Measurements from ENCODE around the gene NPPC. TPM values are rescaled to one million over a fixed set of nuclear protein-coding genes. Genes with fewer than 3 reads are reported as not detected.

NPPC gene
- total and polyA plus RNA-seq, 2 of the 8 experiments (the other 6 are each of a cell fraction or from before 2014, with no cell fraction given) = 1.3 to 4.7 TPM

DNA sequence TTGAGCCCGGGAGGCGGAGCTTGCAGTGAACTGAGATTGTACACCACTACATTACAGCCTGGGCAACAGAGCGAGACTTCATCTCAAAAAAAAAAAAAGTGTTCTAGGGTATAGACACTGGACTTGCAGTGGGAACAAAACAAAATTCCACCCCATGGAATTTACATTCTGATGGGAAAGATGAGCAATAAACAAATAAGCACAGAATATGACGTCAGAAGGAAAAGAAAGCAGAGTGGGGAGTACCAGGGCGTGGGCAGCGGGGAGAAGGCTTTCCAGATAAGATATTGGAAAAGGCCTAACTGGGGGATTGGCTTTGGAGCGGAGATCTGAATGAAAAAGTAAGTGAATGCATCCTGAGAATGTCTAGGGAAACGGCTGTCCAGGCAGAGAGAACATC, 17.6 kb downstream of the NPPC start:
- no peak for DNase-seq (ENCODE audit: low read depth in 1 of 2, low spot score in 2 of 2)
- 88% methylated on average over 8 of the region's 8 CpGs; no CpG with 5 or more reads in 1 of the 2 experiments for WGBS, 2 experiments (ENCODE audit: extremely low coverage in 1 of 2, insufficient coverage in 1 of 2, insufficient read length in 1 of 2, insufficient replicate concordance in 2 of 2, low coverage in 1 of 2, low lambda C conversion rate in 2 of 2, missing lambda C conversion rate in 1 of 2)
- TF ChIP-seq ZNF274 (IDR thresholded peaks at IDR 0.05; ENCODE audit: borderline replicate concordance, extremely low read depth, low read length) (no peak), ASH2L (IDR thresholded peaks at IDR 0.05; ENCODE audit: low read length) (no peak), TBP (IDR thresholded peaks at IDR 0.05; ENCODE audit: low read depth, low read length) (no peak), SP4 (IDR thresholded peaks at IDR 0.05; ENCODE audit: low read length) (no peak), KDM1A (IDR thresholded peaks at IDR 0.05; ENCODE audit: borderline replicate concordance, low read length) (0 out of 2 replicates have a peak, but pooled peaks have one; percentile 15), CBX8 (IDR thresholded peaks at IDR 0.05; ENCODE audit: borderline replicate concordance, low read depth, low read length) (no peak)

More for the DNA sequence above, 17.6 kb downstream of the NPPC start:
- Histone ChIP-seq H2AK5ac (ENCODE audit: low read depth, low read length) (no peak overlapping the region), H2BK12ac (ENCODE audit: low read depth, low read length) (no peak overlapping the region), H2BK5ac (ENCODE audit: low read depth, low read length) (no peak overlapping the region), H4K20me1 (replicated peaks in 1 of 2; ENCODE audit: control insufficient read depth in 1 of 2, insufficient read depth in 2 of 2, low read length in 2 of 2) (peaks cover 0 to 2% of the 10 kb centered on the region in 2 experiments), H3K56ac (replicated peaks; ENCODE audit: insufficient read length, low read depth, low read length) (no peak overlapping the region), H3K4me1 (replicated peaks in 1 of 4; ENCODE audit: control insufficient read depth in 3 of 4, insufficient read depth in 4 of 4, low read length in 3 of 4) (peaks cover 0 to 6% (median under 1%) of the 10 kb centered on the region in 4 experiments; a peak in 1 of 7 replicates), H4K91ac (replicated peaks; ENCODE audit: insufficient read length, low read length) (no peak overlapping the region), H3K23ac (ENCODE audit: insufficient read length) (no peak overlapping the region), H2BK15ac (ENCODE audit: low read length) (no peak overlapping the region), H3K27ac (ENCODE audit: low read depth, low read length) (no peak overlapping the region), H3K9ac (replicated peaks in 1 of 4; ENCODE audit: extremely low read depth in 1 of 4, low read depth in 3 of 4, low read length in 3 of 4) (no peak overlapping the region), H4K8ac (ENCODE audit: extremely low read depth, insufficient read depth, low read length) (no peak overlapping the region), H3K4me3 (ENCODE audit: extremely low read depth in 1 of 4, insufficient read depth in 2 of 4, low read depth in 3 of 4, low read length in 4 of 4) (no peak overlapping the region), H4K5ac (ENCODE audit: insufficient read length, low read depth, low read length) (no peak overlapping the region), H2BK20ac (ENCODE audit: low read length) (no peak overlapping the region), H3K14ac (ENCODE audit: insufficient read length) (no peak overlapping the region), H2BK120ac (replicated peaks; ENCODE audit: low read depth, low read length) (no peak overlapping the region), H3K36me3 (ENCODE audit: control insufficient read depth in 2 of 4, insufficient read depth in 4 of 4, low read length in 3 of 4) (no peaks in the 10 kb centered on the region), H3K27me3 (replicated peaks in 1 of 4; ENCODE audit: control insufficient read depth in 3 of 4, extremely low read depth in 1 of 4, insufficient read depth in 3 of 4, low read length in 3 of 4) (no peaks in the 10 kb centered on the region), H3K79me1 (ENCODE audit: low read depth, low read length) (no peaks in the 10 kb centered on the region), H3K79me2 (ENCODE audit: control insufficient read depth in 1 of 2, insufficient read depth in 2 of 2, low read length in 2 of 2) (no peaks in the 10 kb centered on the region), H2AFZ (ENCODE audit: low read length) (no peak overlapping the region), H3K18ac (ENCODE audit: extremely low read depth, low read length) (no peak overlapping the region), H3K9me3 (ENCODE audit: insufficient read depth in 2 of 2, low read depth in 1 of 2, low read length in 1 of 2) (no peaks in the 10 kb centered on the region), H3K4me2 (ENCODE audit: insufficient read depth in 1 of 2, low read depth in 2 of 2, low read length in 2 of 2) (no peak overlapping the region), H3K23me2 (ENCODE audit: low read depth, low read length) (no peaks in the 10 kb centered on the region), H3K4ac (replicated peaks; ENCODE audit: insufficient read length, low read depth, low read length) (no peak overlapping the region)
- ChIA-PET CTCF (ENCODE audit: partially characterized antibody) (interaction anchor here (0.8 to 12.2 kb wide), 10 partner anchors 7 to 431 kb away, joined by 3 to 220 read pairs (median 8); partner anchors contain the start of gene NPPC), POLR2A (ENCODE audit: partially characterized antibody) (interaction anchor here (1.1 kb wide), 1 partner anchor 206 kb away, joined by 3 read pairs; no protein-coding TSS in a partner anchor)
- no peak for FAIRE-seq

All from H1 (cell line).